ENCODE results near the gene CCDC74A. TPM values are rescaled to one million over a fixed set of nuclear protein-coding genes. Genes with fewer than 3 reads are reported as not detected.

CCDC74A gene
- total RNA-seq, 1 experiment from 2014 or later = 6.5 TPM

DNA sequence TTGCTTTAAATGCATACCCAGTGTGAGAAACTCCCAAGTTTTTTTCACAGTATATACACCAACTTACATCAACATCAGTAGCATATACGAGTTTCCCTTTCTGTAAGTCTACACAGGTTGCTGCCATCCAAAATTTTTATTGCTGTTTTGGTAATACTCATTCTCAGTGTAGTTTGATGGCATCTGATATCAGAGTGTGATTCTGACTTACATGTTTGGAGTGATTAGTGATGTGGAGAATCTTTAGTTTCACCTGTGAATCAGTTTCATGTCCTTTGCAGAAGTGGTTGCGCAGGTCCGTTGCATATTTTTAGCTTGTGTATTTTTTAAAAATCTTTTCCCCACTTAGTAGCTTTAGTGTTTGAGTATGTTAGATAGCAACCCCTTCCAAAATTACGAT, 50.1 kb downstream of the CCDC74A start:
- H2AFZ ChIP-seq (ENCODE audit: low read length) = no peak overlapping the region
- no peaks in the 10 kb centered on the region for H3K79me2 ChIP-seq (ENCODE audit: low read length)
- no peaks in the 10 kb centered on the region for H3K4me1 ChIP-seq (ENCODE audit: insufficient read depth, low read length)
- H3K9ac ChIP-seq (ENCODE audit: low read length) = no peak overlapping the region
- no peaks in the 10 kb centered on the region for H4K20me1 ChIP-seq (ENCODE audit: low read length)
- POLR2A ChIA-PET (ENCODE audit: unreplicated experiment) = no interaction called here
- BruUV-seq (replicated peaks) = no TSS peak
- H3K27ac ChIP-seq (ENCODE audit: low read length) = no peak overlapping the region
- no peak overlapping the region for H3K4me2 ChIP-seq (ENCODE audit: low read length)
- H3K36me3 ChIP-seq (ENCODE audit: low read depth, low read length) = no peaks in the 10 kb centered on the region
- no peaks in the 10 kb centered on the region for H3F3A ChIP-seq (ENCODE audit: low read length, unreplicated experiment)
- CTCF ChIA-PET = no interaction called here
- H3K27me3 ChIP-seq (ENCODE audit: low read length) = peaks cover 82% of the 10 kb centered on the region
- no peak for ATAC-seq
- intact Hi-C loops (cut with micrococcal nuclease) = no loop called here
- TF ChIP-seq EZH2 (IDR thresholded peaks at IDR 0.05; ENCODE audit: low read length, unreplicated experiment) (no peak), EZH2phosphoT487 (IDR thresholded peaks at IDR 0.05; ENCODE audit: borderline replicate concordance, low read length) (no peak)
- TF ChIP-seq, protein P1, sequence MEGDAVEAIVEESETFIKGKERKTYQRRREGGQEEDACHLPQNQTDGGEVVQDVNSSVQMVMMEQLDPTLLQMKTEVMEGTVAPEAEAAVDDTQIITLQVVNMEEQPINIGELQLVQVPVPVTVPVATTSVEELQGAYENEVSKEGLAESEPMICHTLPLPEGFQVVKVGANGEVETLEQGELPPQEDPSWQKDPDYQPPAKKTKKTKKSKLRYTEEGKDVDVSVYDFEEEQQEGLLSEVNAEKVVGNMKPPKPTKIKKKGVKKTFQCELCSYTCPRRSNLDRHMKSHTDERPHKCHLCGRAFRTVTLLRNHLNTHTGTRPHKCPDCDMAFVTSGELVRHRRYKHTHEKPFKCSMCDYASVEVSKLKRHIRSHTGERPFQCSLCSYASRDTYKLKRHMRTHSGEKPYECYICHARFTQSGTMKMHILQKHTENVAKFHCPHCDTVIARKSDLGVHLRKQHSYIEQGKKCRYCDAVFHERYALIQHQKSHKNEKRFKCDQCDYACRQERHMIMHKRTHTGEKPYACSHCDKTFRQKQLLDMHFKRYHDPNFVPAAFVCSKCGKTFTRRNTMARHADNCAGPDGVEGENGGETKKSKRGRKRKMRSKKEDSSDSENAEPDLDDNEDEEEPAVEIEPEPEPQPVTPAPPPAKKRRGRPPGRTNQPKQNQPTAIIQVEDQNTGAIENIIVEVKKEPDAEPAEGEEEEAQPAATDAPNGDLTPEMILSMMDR (conservative IDR thresholded peaks at IDR 0.05; ENCODE audit: low read depth, low read length) = no peak
- H3K9me3 ChIP-seq (ENCODE audit: low read length) = no peaks in the 10 kb centered on the region
- DNase-seq = no peak
- H3K9me2 ChIP-seq (replicated peaks; ENCODE audit: low read length) = no peaks in the 10 kb centered on the region
- H3K4me3 ChIP-seq (ENCODE audit: low read length) = no peak overlapping the region

DNA sequence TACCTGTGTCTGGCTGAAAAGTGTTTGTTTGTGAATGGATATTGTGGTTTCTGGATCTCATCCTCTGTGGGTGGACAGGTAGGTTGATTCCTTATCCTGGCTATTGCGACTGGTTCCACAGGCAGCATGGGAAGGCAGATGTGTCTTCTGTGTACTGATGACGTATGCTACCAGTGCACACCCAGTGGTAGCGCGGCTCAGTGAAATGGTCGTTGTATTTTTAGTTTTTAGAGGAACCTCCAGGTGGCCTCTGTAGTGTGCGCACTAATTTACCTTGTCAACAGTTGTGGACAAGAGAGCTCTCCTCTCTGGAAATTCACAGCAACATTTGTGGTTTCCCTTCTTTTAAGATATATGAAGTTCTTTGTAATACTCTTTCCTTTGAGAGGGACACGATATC, 52.5 kb downstream of the CCDC74A start:
- Histone ChIP-seq H3K9me3 (ENCODE audit: low read length) (no peaks in the 10 kb centered on the region), H4K20me1 (ENCODE audit: low read length) (no peaks in the 10 kb centered on the region), H3K4me3 (ENCODE audit: low read length) (no peak overlapping the region), H3K36me3 (ENCODE audit: low read depth, low read length) (no peaks in the 10 kb centered on the region), H2AFZ (ENCODE audit: low read length) (no peak overlapping the region), H3K4me1 (ENCODE audit: insufficient read depth, low read length) (no peaks in the 10 kb centered on the region), H3K4me2 (ENCODE audit: low read length) (no peak overlapping the region), H3K9me2 (replicated peaks; ENCODE audit: low read length) (no peaks in the 10 kb centered on the region), H3K27me3 (ENCODE audit: low read length) (peaks cover 98% of the 10 kb centered on the region), H3K27ac (ENCODE audit: low read length) (no peak overlapping the region), H3K79me2 (ENCODE audit: low read length) (no peaks in the 10 kb centered on the region), H3F3A (ENCODE audit: low read length, unreplicated experiment) (no peaks in the 10 kb centered on the region), H3K9ac (ENCODE audit: low read length) (no peak overlapping the region)
- DNase-seq = no peak
- BruUV-seq (replicated peaks) = no TSS peak
- no peak for ATAC-seq
- intact Hi-C loops (cut with micrococcal nuclease) = no loop called here
- no peak for TF ChIP-seq EZH2phosphoT487 (IDR thresholded peaks at IDR 0.05; ENCODE audit: borderline replicate concordance, low read length)
- TF ChIP-seq, protein P1 (conservative IDR thresholded peaks at IDR 0.05; ENCODE audit: low read depth, low read length) = no peak
- TF ChIP-seq EZH2 (IDR thresholded peaks at IDR 0.05; ENCODE audit: low read length, unreplicated experiment) = no peak
- POLR2A ChIA-PET (ENCODE audit: unreplicated experiment) = no interaction called here
- CTCF ChIA-PET = no interaction called here

Small RNA genes lying within 50 kb of the gene (microRNA-seq; reads per million reads assigned to microRNA genes)
- not detected for gene MIR4784 (ENCODE audit: unreplicated experiment)

Other genes with a start within 250 kb of the CCDC74A start
- gene RAB6D, start 163.7 kb upstream of the CCDC74A start, total RNA-seq (2014; rRNA removed) = not detected in 2 replicates
- gene TUBA3D, start 51.8 kb upstream of the CCDC74A start, total RNA-seq (2014; rRNA removed) = not detected in 2 replicates
- 202 and 223 TPM in 2 replicates for gene MZT2A, start 35.5 kb upstream of the CCDC74A start, total RNA-seq (2014; rRNA removed)

Data from PC-3 (cell line).